ENCODE measurements around the gene FBXO11.
"Not testable (repeated sequence)": the region's sequence is repeated elsewhere in the genome, so short reads cannot be mapped to it uniquely, and the experiment has no call there.

The FBXO11 gene

DNA sequence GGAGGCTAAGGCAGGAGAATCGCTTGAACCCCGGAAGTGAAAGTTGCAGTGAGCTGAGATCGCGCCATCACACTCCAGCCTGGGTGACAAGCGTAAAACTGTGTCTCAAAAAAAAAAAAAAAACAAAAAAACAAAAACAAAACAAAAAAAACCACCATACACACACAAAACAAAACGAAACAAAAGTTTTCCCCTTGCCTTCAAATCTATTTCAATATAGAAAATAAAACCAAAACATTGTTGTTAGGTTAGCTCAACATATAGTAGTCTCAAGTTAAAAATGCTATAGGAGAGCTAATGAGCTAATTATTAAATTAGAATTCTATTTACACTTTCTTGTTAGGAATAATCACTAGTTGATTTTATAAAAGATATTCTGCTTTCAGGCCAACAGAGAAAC, 43.3 kb downstream of the FBXO11 start:
- ChIA-PET POLR2A (no interaction called here), CTCF (interaction anchor here (0.7 to 1.4 kb wide), 6 partner anchors 9 to 609 kb away, joined by 3 to 5 read pairs (median 3); no protein-coding TSS in a partner anchor)
- no peak overlapping the region for H3K4me3 ChIP-seq (ENCODE audit: low read depth, low read length)
- DNase-seq (ENCODE audit: low read depth, low spot score) = no peak
- TF ChIP-seq, protein P1, sequence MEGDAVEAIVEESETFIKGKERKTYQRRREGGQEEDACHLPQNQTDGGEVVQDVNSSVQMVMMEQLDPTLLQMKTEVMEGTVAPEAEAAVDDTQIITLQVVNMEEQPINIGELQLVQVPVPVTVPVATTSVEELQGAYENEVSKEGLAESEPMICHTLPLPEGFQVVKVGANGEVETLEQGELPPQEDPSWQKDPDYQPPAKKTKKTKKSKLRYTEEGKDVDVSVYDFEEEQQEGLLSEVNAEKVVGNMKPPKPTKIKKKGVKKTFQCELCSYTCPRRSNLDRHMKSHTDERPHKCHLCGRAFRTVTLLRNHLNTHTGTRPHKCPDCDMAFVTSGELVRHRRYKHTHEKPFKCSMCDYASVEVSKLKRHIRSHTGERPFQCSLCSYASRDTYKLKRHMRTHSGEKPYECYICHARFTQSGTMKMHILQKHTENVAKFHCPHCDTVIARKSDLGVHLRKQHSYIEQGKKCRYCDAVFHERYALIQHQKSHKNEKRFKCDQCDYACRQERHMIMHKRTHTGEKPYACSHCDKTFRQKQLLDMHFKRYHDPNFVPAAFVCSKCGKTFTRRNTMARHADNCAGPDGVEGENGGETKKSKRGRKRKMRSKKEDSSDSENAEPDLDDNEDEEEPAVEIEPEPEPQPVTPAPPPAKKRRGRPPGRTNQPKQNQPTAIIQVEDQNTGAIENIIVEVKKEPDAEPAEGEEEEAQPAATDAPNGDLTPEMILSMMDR (IDR thresholded peaks at IDR 0.05; ENCODE audit: insufficient read depth, low read length, missing control alignments) = no peak

- ChIA-PET POLR2A (interaction anchor here (0.7 kb wide), 1 partner anchor 51 kb away, joined by 5 read pairs; no protein-coding TSS in a partner anchor), CTCF (interaction anchor here (0.8 to 1.5 kb wide), 8 partner anchors 9 to 618 kb away, joined by 3 to 4 read pairs (median 3); no protein-coding TSS in a partner anchor)
- not testable (repeated sequence) for H3K4me3 ChIP-seq (ENCODE audit: low read depth, low read length); DNase-seq (ENCODE audit: low read depth, low spot score)
Observed at GRCh38 chr2:47853067-47853777, 53.1 kb downstream of the FBXO11 start.

GRCh38 chr2:47850198-47850597, 56.1 kb downstream of the FBXO11 start:
- CTCF ChIA-PET = interaction anchor here (0.7 to 1.4 kb wide), 2 partner anchors 13 to 256 kb away, joined by 3 to 4 read pairs; no protein-coding TSS in a partner anchor

DNA sequence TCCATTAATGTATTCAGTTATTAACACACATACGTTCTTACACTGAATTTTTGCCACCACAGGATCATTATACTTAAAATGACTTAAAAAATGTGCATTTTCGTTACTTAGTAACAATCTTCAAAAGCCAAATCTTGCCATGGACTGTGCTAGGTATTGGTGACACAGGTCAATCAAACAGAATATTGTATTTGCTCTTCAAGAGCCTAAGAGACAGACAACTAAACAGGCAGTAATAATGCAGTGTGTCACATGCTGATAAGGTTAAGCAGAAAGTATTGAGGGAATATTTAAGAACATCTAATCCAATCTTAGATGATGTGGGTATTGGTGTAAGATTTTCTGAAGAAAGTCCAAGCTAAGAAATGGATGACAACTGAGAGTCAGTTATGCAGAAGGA, 56.9 kb downstream of the FBXO11 start:
- H3K4me3 ChIP-seq (ENCODE audit: low read depth, low read length) = no peak overlapping the region
- POLR2A ChIA-PET = no interaction called here
- CTCF ChIA-PET = interaction anchor here (0.7 kb wide), 1 partner anchor 14 kb away, joined by 3 read pairs; no protein-coding TSS in a partner anchor
- no peak for DNase-seq (ENCODE audit: low read depth, low spot score)
- TF ChIP-seq, protein P1 (IDR thresholded peaks at IDR 0.05; ENCODE audit: insufficient read depth, low read length, missing control alignments) = no peak

More at GRCh38 chr2:47850198-47850597, 56.1 kb downstream of the FBXO11 start:
- POLR2A ChIA-PET = no interaction called here
- H3K4me3 ChIP-seq (ENCODE audit: low read depth, low read length) = no peak overlapping the region
- TF ChIP-seq, protein P1 (IDR thresholded peaks at IDR 0.05; ENCODE audit: insufficient read depth, low read length, missing control alignments) = no peak
- no peak for DNase-seq (ENCODE audit: low read depth, low spot score)

GRCh38 chr2:47844162-47844561, 62.1 kb downstream of the FBXO11 start:
- CTCF ChIA-PET = interaction anchor here (1.4 to 1.6 kb wide), 2 partner anchors 14 to 626 kb away, joined by 3 to 4 read pairs; no protein-coding TSS in a partner anchor
- POLR2A ChIA-PET = no interaction called here

GRCh38 chr2:47843407-47843806, 62.9 kb downstream of the FBXO11 start:
- ChIA-PET CTCF (interaction anchor here (1.3 to 2.1 kb wide), 4 partner anchors 10 to 627 kb away, joined by 4 to 7 read pairs (median 6); no protein-coding TSS in a partner anchor), POLR2A (no interaction called here)
- no peak overlapping the region for H3K4me3 ChIP-seq (ENCODE audit: low read depth, low read length)
- TF ChIP-seq, protein P1 (IDR thresholded peaks at IDR 0.05; ENCODE audit: insufficient read depth, low read length, missing control alignments) = no peak
- DNase-seq (ENCODE audit: low read depth, low spot score) = no peak

More at GRCh38 chr2:47844162-47844561, 62.1 kb downstream of the FBXO11 start:
- TF ChIP-seq, protein P1 (IDR thresholded peaks at IDR 0.05; ENCODE audit: insufficient read depth, low read length, missing control alignments) = no peak
- H3K4me3 ChIP-seq (ENCODE audit: low read depth, low read length) = no peak overlapping the region
- DNase-seq (ENCODE audit: low read depth, low spot score) = no peak

All from AG04449 (cell line).